Glutamatergic neuron (in vitro differentiated cells): ENCODE data around the gene PAX1. TPM values are rescaled to one million over a fixed set of nuclear protein-coding genes. Genes with fewer than 3 reads are reported as not detected.

Experiments
- DNase-seq: peaks from one replicate; pipeline ENCODE4 v3.0.0; 2022
- H3K27ac Mint-ChIP-seq: one replicate; pipeline ENCODE4 v1.8.0; 2020; ENCODE audit warnings: mild to moderate bottlenecking, mixed read lengths, inconsistent platforms; ENCODE audit not compliant: unreplicated experiment
- H3K27me3 Mint-ChIP-seq: one replicate; pipeline ENCODE4 v1.8.0; 2020; ENCODE audit warnings: mild to moderate bottlenecking, moderate library complexity, mixed read lengths, inconsistent platforms; ENCODE audit not compliant: unreplicated experiment
- H3K36me3 Mint-ChIP-seq: one replicate; pipeline ENCODE4 v1.8.0; 2020; ENCODE audit warnings: mild to moderate bottlenecking, mixed read lengths, inconsistent platforms; ENCODE audit not compliant: unreplicated experiment
- H3K4me1 Mint-ChIP-seq: one replicate; pipeline ENCODE4 v1.8.0; 2020; ENCODE audit warnings: mild to moderate bottlenecking, low read depth, mixed read lengths, inconsistent platforms; ENCODE audit not compliant: unreplicated experiment
- H3K4me3 Mint-ChIP-seq: one replicate; pipeline ENCODE4 v1.8.0; 2020; ENCODE audit warnings: mild to moderate bottlenecking, mixed read lengths, inconsistent platforms; ENCODE audit not compliant: unreplicated experiment
- H3K9me3 Mint-ChIP-seq: one replicate; pipeline ENCODE4 v1.8.0; 2020; ENCODE audit warnings: mild to moderate bottlenecking, moderate library complexity, mixed read lengths, inconsistent platforms; ENCODE audit not compliant: unreplicated experiment
- CTCF ChIP-seq: fragments of 200-600 bp; sonication (generic); IDR thresholded peaks from one replicate; pipeline ENCODE4 v1.5.0; 2021; ENCODE audit not compliant: partially characterized antibody, unreplicated experiment
- total RNA-seq: library from RNA; stranded (reverse); fragmentation: NEBNext Ultra II Directional; extraction: Animal tissue kit (Norgen Biotek cat#: 25700); gene quantifications from one replicate; pipeline ENCODE4 v1.2.1, GENCODE V29; 2021; ENCODE audit not compliant: unreplicated experiment

PAX1 gene
- total RNA-seq, 1 donor from 2014 or later = not detected

DNA sequence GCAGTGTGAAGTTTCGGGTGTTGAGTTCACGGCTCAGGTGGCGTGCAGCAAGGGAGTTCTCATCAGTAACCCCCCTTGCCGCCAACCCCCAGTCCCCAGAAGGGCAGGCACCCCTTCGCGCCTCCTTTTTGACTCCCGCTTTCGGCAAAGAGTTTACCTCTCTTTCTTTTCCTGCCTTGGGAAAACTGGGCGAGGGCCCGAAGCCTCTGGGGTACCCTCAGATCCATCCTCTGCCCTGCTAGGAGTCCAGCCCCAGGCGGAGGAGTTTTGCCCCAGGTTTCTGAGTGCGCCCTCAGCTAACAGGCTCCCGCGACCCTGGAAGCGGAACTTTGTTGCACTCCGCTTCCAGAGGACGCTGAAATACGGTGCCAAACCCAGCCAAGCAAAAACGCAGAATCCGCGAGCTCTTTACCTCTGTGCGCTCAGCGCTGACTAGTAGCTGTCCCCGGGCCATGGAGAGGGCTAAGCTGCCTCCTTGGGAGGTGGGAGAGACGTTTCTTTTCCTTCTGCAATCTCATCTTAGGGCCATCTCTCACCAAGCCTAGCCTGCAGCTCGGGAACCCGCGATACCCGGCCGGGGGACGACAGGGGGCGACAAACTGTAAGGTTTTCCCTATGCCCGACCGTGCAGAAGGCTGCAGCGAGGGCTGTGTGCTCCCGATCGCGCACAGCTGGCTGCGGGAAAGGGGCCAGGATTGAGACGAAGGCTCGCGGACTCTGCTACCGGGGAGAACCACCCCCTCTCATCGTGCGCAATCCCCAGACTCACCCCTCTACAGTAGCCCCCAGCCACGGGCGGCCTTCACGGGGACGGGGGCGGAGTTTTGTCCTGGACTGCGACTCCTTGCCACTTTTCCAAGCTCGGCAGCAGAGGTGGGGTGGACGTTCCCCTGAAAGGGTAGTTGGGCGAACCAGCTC is 2.7 kb upstream of the PAX1 start:
- Mint-ChIP-seq H3K4me1 (peaks cover 3% of the 10 kb centered on the region), H3K27ac (no peak overlapping the region), H3K36me3 (no peaks in the 10 kb centered on the region), H3K9me3 (peaks cover 17% of the 10 kb centered on the region), H3K27me3 (peaks cover 43% of the 10 kb centered on the region), H3K4me3 (peak overlapping the region; percentile 64)
- peak; percentile 83 for TF ChIP-seq CTCF
- peak; percentile 98 for DNase-seq

DNA sequence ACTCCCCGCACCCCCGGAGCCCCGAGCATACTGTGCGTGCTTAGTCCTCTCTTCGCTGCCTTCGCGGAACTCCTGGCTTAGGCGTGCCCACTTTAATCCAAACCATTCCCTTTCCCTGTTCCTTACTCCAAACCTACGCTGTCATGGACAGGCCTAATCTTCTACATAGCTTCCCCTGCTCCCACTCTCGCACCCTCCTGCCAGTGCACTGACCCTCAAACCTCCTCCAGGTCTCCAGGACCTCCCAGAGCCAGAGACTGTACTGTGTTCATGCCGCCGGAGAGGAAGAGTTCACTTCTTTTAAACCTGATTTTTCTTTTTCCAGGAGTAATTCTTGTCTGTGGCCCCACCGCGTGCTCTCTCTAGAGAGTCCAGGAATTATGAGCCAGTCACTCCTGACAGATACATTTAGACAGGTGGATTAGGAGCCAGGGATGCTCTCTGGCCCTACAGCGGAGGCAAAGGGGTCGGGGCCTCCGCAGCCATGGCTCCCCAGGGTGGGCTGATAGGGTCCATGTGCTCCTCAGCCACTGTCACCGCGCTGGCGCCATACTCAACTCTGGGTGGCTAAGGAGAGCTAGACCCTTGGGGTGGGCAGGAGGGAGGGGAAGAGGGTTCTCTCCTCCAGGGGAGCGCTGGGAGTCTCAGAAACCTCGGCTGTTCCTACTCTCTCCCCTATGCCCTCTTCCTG is 1.6 kb upstream of the PAX1 start:
- no peak for TF ChIP-seq CTCF
- Mint-ChIP-seq H3K4me3 (no peak overlapping the region), H3K27ac (no peak overlapping the region), H3K27me3 (peaks cover 48% of the 10 kb centered on the region), H3K36me3 (no peaks in the 10 kb centered on the region), H3K4me1 (peaks cover 3% of the 10 kb centered on the region), H3K9me3 (peaks cover 17% of the 10 kb centered on the region)
- DNase-seq = no peak

GRCh38 chr20:21704408-21705385 is 767 bp upstream of the PAX1 start:
- Mint-ChIP-seq H3K27me3 (peaks cover 51% of the 10 kb centered on the region), H3K4me3 (peak overlapping the region; percentile 38)

More at GRCh38 chr20:21704408-21705385, 767 bp upstream of the PAX1 start:
- no peak for DNase-seq
- peaks cover 3% of the 10 kb centered on the region for H3K4me1 Mint-ChIP-seq
- no peak overlapping the region for H3K27ac Mint-ChIP-seq
- TF ChIP-seq CTCF = no peak
- H3K9me3 Mint-ChIP-seq = peaks cover 17% of the 10 kb centered on the region
- H3K36me3 Mint-ChIP-seq = no peaks in the 10 kb centered on the region
